Activated CD4-positive, alpha-beta T cell treated with anti-CD3 and anti-CD28 coated beads, Interleukin-2, amount 50 U/mL, for 24 hours (primary cell): ENCODE data around the gene CCDC148.

Source experiments
- DNase-seq, 2 donors: peaks; one replicate each; pipeline ENCODE4 v3.0.0-alpha.2; 2020; ENCODE audit warnings: low read depth in 1 of 2, low spot score in 1 of 2

CCDC148 gene

DNA sequence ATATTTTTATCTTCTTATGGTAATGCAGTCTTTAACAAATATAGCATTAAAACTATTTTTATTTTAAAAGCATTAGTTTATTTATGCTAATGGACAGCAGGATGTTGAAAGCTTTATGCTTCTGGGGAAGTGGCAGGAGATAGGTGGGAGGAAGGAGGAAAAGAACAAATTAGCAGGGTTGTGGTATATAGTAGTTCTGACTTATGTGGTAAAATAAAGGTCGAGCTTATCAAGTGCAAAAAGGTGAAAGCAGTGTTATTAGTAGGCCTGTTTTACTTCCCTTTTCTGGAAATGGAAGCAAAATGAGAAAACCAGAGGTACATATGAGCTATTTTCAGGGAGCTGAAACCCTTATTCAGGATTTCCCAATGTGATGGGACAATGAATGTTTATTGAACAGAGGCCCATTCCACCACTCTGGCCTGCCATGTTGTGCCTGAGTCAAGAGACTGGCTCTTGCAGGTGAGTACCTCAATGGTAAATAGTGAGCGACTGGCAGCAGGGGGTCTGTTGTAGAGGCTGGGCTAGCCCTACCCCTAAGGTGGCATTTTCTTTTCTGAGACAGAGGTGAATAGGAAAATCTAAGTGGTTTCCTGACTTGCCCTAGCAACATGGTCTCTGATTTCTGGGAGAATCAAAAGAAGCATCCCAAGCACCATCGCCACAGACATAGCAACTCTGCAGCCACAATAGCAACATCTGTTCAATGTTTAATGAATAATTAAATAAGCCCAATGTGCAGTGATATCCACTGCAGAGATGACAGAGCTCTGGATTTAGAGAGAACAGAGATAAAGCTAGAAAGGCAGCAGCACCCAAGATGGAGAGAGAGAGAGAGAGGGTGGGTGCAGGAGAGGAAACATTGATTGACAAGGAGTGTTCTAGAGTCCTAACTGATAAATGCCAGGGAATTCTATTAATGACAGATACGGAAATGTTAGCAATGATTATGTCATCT lies 235.2 kb downstream of the CCDC148 start:
- no peak for DNase-seq

DNA sequence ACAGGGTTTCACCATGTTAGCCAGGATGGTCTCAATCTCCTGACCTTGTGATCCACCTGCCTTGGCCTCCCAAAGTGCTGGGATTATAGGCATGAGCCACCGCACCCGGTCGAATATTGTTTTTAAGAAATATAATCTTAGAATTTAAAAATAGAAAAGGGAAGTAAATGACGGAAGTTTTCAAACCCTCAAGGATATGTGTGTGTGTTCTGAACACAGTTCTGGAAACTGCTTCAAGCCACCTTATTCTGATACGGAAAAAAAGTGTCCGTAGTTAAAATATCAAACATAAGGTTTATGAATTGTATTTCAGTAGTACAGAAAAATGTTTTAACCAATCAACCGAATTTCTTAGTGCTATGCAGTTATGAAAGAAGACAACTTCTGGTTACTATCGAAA lies 239.0 kb downstream of the CCDC148 start:
- DNase-seq: no peak

DNA sequence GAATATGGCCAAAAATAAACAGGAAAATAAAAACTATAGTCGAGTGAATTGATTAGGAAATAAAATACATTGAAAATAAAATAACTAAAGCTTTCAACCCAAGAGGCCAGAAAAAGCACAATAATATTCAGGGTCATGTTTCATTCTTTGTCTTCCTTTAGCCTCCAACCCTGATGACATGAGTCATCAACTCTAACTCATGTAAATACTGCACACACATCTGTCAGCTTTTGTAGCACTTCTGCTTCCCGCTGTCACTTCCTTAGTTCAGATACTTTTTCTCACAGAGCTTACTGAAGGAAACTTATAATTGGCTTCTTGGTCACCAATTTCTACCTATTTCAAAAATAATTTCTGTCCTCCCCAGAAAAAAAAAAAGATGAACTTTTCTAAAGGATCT lies 242.1 kb downstream of the CCDC148 start:
- DNase-seq: no peak

DNA sequence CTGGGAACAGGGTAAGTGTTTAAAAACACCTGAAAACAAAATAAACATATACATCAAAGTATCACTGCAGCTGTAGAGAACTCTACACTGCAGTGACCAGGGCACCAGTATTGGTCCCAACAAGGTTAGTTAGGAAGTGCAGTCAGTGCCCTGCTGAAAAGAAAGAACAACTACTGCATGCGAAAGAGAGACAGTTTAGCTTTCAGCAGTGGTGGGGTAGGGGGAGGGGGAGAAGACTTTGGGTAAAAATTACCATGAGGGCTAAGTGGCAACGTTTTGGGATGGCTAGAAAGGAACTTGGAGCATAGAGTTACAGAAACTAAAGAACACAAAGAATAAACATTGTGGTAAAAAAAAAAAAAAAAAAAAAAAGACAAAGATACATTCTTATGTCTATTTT lies 242.8 kb downstream of the CCDC148 start:
- no peak for DNase-seq

DNA sequence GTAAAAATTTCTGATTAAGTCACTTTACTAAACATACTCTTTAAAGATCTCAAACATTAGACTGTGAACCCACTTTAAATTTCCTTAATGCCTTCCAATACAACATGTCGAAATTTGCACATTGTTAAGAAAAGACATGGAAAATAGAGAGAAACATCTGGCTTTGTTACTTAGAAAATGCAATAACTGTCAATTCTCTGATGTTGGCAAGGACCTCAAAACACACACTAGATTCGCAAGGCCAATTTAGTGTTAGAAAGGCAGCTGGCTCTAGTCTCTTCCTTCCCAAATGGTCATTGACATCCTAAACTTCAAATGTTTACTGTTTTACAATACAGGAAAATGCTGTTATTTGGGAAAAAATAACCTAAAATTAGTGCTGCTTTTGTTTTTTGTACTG lies 244.3 kb downstream of the CCDC148 start:
- no peak for DNase-seq

DNA sequence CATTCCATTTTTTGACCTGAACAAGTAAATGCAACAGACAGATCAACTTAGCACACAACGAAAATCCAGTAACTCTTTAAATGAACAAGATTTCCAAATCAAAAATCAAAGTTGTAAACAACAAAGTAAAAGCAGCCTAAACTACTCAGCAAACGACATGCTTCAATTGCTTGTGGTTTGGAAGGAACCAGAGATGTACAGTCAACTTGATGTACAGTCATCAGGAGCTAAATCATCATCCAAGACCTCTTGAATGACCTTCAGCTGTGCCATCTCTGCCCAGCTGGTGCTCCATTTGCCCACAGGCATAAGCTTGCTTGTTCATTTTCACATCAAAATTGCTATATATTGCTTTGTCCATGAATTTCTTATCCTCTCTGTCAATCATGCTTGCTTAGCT lies 245.1 kb downstream of the CCDC148 start:
- DNase-seq: no peak

DNA sequence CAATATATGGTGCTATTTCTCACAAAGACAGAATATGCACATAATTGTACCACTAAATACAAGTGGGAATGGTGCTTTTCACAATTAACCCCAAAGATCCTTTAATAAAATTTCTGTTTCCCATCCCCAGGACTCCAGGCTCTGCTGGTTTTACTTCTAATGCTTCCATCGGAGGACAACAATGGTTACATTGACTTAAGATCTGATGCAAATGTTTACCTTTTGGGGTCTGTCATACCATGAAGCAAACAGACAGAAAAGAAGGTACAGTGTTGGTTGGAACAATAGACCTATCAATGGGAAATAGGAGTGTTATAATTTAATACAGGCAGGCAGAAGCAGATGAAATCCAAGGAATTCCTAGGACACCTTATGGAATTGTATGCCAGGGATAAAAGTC lies 249.2 kb downstream of the CCDC148 start:
- no peak for DNase-seq

DNA sequence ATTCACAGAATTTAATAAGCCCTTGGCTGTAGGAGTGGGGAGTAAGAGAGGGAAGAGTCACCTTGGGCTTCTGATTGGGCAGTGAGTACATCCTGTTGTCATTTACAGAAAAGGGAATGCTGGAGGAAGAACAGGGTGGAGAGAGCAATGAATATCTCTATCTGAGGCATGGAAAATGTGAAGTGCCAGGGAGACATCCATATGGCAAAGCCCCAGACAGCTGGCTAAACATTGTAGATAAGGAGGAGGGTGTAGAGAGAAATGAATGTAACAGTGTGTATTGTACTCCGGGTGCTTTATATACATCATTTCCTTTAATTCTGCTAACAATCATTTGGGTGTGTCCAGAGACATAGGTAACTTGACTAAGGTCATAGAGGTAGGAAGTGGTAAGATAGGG lies 251.3 kb downstream of the CCDC148 start:
- no peak for DNase-seq

DNA sequence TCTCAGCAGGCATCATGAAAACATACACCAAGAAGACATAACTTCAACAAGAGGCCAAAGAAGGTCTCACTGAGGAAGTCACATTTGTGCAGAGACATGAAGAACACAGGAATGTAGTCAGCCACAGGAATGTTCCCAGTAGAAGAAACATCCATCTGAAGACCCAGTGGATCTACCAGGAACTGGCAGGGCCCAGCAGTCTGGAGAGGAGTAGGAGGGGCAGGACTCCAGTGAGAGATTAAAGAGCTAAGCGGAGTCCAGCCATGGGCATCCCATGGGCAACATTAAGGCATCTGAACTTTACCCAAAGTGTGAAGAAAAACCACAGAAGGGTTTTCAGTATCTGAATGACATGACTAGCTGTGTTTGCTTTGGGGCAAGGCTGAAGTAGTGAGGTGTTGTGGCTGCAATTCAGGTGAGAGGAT lies 251.8 kb downstream of the CCDC148 start:
- no peak for DNase-seq

DNA sequence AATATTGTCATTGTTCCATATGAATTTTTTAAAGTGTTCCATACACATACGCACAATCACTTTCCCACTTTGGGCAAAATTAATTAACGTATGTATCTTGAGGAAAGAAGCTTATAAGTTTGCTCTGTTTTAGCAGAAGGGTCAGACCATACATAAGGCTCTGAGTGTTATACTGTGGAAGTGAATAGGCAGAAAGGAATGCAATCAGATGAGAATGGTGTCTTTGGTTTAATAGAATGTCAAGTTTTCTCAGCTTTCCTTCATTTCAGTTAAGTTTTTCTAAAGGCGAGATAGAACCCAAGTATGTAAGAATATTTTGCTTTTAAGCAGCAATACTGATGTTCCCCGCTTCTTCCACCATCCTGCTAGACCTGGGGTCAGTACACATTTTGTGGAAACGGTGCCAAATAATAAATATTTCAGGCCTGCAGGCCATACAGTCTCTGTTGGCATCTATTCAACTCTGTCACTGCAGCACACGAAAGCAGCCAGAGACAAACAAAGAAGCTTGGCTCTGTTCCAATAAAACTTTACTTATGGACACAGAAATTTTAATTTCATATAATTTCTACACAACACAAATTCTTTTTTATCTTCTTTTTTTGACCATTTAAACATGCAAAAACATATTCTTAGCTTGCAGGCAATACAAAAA lies 254.3 kb downstream of the CCDC148 start:
- DNase-seq: no peak

DNA sequence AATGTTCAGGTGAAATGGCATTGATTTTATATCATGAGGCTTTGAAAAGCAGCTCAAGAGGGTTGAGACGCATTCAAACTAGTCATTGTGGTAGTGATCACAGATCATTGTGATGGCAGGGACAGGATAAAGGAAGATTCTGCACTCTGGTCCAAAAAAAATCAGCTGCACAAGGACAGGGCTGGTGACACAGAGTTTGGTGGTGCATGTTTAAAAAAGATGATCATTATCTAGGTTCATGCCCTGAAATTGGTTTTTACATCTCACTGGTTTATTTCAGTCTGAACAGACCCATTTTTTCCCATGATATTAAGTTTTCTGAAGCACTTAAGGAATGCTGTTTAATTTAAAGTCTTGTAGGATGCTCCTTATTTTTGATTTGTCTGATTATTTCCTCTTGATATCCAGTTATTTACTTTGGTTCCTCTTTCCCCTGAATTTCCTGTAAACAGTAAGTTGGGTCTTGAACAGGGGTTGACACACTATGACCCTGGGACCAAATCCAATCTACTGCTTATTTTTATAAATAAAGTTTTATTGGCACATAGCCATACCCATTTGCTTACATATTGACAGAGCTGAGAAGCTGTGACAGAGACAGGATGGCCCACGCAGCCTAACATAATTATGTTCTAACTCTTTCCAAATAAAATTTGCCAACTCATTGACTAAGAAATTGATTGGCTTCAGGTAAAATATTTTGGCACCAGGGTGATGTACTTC lies 256.5 kb downstream of the CCDC148 start:
- DNase-seq: no peak

DNA sequence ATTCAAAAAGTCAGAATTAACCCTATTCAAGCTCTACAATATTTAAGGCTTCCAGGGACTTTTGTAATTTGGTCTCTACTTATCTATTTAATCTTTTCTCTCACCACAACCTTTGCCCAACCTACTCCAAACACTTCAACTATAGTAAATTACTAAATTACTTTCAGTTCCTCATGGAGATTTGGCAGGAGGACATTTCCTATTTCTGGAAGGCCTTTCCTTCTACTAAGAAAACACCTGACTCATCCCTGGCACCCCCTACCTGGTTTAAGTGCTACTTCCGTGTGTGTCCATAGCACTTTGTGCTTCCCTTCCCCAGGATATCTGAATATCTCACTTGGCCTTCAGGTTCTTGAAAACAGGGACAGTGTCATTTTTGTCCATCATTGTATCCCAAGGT lies 258.6 kb downstream of the CCDC148 start:
- DNase-seq: no peak

DNA sequence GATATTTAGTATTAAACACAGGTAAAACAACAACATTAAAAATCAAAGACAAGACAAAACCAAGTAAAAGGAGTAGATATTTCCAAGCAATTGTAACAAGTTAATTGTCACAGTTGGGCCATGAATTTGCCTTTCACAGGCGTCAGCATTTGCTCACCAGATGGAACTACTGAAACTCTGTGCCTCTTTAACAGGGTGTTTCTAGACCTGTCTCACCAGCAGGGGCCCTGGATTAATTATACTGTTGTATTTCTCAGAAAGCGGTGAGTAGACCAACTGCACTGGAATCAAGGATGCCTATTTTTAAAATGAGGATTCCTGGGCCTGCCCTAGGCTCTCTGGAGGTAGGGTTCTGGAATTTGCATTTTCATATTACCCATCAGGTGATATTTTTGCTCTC lies 262.3 kb downstream of the CCDC148 start:
- no peak for DNase-seq

DNA sequence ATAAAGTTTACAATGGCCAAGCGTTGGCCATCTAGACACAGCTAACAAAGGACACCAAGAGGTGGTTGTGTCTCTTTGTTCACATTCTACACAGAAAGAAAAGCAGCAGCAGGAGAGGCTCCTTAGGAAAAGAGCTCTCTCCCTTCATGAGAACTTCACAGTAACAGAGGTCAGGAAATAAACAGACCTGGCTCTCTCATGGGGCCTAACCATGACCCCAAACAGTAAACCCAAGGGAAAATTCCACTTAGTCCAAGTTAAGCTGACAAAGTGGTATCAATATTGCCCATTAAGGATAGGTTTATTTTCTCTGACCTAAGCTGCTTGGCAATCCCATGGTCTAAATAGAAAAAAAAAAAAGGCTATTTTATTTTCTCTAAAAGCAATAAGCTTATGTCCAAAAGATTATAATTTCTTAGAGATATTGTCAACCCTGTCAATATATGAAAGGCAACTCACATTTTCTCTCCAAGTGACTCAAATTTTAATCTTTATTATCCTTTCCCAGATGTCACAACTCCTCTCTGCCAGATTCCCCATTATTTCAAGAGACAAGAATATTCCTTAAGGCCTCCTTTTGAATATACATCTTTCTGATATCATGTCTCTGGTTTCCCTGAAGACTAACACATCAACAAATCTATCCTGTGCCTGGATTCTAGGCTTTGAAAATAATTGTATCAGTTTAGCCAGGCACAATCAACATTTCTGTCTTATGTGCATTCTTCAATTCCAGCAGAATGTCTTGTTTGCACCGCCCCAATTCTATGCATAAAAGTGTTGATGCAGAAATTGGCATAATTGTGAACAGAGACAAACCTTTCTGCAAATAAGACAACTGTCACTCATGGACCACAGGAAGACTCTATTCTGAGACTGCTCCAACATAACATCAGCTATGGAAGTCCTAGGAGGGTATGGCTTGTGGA lies 263.8 kb downstream of the CCDC148 start:
- DNase-seq: no peak

DNA sequence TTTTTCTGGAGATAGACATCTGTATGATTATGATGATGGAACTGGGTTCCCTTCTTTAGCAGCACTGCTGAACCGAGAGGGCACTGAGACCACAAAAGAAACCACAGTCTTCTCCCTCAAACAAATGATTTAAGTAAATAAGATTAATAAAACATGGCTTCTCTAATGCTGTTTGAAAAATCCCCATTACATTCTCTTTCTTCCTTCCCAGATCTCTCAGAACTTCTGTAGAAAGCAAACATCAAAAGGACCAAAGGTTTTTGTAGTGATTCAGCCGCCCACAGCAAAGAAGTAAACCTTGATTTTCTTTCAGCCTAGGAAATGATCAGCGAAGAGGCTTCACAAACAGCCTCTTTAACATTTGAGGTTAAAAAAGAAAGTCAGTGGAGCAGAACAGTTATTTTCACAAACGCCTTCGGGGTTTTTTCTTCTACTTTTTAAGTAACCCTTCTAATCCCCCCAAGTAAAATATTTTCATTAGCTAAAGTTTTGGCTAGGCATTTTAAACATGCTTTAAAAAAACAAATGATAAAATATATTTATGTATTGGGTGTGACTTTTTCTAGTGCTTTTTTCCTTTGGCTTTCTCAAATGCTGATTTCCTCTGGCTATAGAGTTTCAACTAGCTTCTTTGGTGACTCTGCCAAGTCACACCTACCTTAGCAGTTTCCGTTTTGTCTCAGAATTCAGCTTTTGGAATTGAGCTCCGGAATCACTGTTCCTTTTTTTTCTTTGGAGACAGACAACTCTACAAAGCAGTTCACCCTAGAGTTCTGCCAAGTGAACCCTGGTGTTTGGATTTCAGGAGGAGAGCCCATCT lies 265.3 kb downstream of the CCDC148 start:
- peak in 1 of 2 donors; percentile 43 for DNase-seq

DNA sequence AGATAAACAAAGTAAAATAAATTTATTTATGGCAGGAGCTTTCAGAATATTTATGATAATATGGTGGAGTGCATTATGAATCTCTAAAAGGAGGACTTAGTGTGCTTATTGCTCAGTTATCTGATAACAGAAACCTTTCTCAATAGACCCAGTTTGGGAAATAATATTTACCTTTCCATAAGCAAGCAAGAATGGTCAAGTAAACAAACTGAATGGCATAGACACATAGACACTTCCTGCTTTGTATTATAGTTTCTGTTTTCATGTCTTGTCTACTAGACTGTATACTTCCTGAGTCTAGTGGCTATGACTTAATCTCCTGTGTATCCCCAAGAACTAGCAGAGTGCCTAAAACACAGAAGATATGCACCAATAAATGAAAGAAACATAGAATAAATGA lies 267.0 kb downstream of the CCDC148 start:
- DNase-seq: no peak

DNA sequence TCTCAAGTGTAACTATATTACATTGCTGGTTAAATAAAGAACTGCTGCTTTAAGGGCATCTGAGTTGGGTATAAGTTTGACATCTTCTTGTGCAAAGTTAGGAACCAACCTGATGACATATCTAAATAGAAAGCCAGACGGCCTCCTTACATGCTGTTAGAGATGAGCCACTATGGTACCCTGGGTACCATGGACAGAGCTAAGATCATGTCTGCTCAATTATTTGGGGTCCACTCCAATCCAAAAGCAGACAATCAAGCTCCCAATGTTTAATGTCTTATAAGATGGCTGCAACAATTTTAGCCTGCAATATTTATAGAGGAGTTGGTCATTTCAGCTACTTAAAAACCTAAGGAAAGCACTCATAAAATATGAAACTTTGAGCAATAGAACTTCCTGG lies 268.6 kb downstream of the CCDC148 start:
- no peak for DNase-seq

DNA sequence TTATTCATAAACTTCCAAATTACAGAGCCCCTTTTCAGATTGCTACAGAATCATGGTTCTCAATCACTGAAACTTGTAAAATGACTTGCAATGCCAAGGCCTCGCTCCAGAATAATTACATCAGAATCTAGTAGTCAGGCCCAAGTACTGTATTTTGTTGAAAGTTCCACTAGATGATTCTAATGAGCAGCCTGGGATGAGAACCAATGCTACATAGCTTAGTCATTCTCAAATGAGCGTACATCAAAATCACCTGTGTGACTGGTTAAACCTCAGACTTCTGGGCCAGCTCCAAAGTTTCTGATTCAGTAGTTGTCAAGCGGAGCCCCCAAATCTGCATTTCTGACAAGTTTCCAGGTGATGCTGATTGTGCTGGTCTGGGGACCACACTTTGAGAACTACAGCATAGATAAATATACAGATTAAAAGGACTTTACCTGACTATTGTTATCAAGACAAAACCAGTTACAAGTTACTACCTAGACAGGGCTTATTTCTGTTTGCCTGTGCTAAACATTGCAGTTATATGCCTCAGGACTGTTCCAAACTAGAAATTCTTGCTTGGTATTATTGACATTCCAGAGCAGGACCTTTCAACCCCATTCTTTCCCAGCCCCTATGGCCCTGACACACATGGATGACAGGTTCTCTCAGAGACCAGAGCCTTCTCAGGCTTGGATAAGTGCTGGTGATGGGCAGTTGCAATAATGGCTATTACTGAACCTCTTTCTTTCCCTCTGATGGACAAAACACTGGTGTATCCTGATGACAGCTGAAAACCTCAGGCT lies 271.8 kb downstream of the CCDC148 start:
- DNase-seq: no peak

DNA sequence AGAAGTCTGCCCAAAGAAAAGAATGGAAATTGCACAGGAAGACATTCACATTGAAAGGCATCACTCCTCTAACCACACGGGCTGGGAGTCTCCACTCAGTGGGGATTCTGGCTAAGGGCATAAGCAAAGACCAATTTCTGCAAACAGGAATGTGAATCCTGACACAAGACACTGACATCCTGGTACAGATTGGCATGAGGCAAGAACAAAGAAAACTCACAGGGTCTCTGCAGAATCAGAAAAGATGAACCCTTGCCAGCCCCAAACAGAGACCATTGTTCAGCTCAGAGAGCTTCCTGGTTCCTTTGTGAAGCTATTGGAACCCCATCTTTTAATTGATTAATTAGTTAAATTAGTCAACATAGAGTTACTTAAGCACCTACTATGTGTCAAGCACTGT lies 272.6 kb downstream of the CCDC148 start:
- no peak for DNase-seq
